GM21447 (cell line): Measurements from ENCODE around the gene AMPD3.
A peak's percentile ranks its signal among the peaks of the same experiment; 100 is the strongest.
"Not testable (repeated sequence)": the region's sequence is repeated elsewhere in the genome, so short reads cannot be mapped to it uniquely, and the experiment has no call there.

ENCODE experiments used
- ATAC-seq: cut with Tn5 transposase; IDR thresholded peaks from one replicate; pipeline ENCODE4 v1.9.1; 2021; ENCODE audit not compliant: unreplicated experiment

AMPD3 gene

GRCh38 chr11:10436683-10437082 is 18.4 kb upstream of the AMPD3 start:
- not testable (repeated sequence) for ATAC-seq

- ATAC-seq = no peak
Measured at GRCh38 chr11:10438458-10438857, 16.6 kb upstream of the AMPD3 start.

- no peak for ATAC-seq
Measured at GRCh38 chr11:10439351-10439750, 15.7 kb upstream of the AMPD3 start.

DNA sequence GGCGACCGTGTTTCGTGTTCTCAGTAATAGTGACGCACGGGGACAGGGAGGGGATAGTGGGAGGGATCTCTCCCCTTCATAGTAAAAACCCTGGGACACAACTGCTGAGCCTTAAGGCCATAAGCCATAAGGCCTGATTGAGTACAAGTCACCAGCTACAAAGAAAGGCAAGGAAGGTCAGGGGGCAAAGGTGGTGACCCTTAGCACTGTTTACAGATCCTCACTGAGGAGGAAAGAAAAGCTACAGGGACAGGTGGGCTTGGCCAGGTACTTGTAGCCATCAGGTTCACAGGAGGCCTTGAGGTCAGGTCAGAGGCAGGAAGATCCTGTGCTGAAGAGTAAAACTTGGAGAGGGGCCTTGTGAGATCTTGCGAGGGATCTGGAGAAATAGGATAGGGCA is 15.1 kb upstream of the AMPD3 start:
- no peak for ATAC-seq

GRCh38 chr11:10440401-10440800 is 14.7 kb upstream of the AMPD3 start:
- ATAC-seq = no peak

- ATAC-seq = no peak
Measured at GRCh38 chr11:10441091-10441490, 14.0 kb upstream of the AMPD3 start.

DNA sequence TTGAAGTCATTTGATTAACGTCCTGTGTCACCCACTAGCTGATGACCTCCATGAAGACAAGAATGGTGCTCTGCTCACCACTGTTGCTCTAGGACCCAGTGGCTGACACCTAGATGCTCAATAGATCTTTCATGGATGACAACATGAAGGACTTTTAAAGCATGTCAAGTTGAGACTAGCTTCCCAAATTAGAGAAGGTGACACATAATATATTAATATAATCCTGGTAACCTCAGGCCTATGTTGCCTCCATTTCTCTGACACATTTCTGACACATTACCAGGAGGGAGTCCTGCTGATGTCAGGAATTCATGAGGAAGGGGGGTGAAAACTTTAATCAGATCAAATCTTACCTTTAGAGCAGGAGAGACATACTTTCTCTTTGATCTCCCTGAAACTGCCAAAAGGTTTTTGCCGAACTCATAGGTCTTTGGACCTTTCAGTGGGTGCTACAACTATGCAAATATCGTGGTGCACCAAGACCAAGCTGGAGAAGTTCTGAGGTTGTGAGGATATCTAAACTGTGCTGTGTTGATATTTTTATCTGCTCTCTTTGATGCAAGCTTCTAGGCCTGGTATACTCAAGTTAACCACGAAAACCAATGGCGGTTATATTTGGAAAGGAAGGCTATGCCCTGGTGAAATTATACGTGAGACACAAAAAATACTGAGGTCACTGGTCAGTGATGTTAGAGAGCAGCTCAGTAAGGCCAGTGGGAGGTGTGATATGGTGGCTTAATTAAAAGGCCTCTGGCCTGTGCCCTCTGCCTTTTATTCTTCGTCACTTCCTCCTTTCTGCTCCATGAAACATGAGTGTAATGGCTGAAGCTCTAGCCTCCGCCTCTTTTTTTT is 13.2 kb upstream of the AMPD3 start:
- ATAC-seq = peak; percentile 97

- ATAC-seq = no peak
Measured at GRCh38 chr11:10443152-10443551, 11.9 kb upstream of the AMPD3 start.

DNA sequence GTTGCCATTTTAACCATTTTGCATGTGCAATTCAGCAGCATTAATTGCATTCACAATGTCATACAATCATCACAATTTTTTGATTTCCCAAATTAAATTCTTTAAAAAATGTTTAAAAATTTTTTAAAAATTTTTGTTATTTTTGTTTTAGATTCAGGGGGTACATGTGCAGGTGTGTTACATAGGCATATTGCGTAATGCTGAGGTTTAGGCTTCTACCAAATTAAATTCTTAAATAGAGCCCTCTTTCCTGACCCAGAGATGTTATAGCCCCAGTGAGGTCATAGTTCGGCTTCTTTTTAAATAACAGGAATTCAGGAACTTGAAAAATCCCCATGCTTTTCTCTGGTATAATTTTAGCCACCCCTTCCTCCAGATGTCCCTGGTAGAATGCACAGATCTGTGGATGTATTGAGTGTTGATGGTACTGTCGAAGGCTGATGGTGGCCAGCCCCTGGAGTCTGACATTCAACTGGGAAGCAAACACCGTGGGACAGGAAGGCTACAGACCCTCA is 11.3 kb upstream of the AMPD3 start:
- no peak for ATAC-seq

GRCh38 chr11:10444725-10445315 is 10.2 kb upstream of the AMPD3 start:
- ATAC-seq = no peak

DNA sequence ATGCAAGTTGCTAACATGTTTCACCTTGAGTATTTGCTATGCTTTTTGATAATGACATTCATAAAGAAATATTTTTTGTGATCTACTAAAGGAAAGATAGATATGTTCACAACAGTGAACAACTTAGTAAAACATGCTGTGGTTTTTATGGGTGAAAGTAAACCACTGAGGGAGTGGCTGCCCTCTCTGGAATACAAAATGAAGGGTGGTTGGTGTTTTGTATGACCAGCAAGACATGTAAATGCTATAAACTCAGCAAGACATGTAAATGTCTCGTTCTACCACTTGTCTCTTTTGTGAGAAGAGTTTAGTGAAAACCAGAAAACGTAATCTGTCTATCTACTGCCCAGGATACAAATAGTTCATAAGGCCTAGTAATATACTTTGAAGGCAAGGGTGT is 7.6 kb upstream of the AMPD3 start:
- ATAC-seq = no peak

GRCh38 chr11:10450462-10451425 is 4.3 kb upstream of the AMPD3 start:
- no peak for ATAC-seq

DNA sequence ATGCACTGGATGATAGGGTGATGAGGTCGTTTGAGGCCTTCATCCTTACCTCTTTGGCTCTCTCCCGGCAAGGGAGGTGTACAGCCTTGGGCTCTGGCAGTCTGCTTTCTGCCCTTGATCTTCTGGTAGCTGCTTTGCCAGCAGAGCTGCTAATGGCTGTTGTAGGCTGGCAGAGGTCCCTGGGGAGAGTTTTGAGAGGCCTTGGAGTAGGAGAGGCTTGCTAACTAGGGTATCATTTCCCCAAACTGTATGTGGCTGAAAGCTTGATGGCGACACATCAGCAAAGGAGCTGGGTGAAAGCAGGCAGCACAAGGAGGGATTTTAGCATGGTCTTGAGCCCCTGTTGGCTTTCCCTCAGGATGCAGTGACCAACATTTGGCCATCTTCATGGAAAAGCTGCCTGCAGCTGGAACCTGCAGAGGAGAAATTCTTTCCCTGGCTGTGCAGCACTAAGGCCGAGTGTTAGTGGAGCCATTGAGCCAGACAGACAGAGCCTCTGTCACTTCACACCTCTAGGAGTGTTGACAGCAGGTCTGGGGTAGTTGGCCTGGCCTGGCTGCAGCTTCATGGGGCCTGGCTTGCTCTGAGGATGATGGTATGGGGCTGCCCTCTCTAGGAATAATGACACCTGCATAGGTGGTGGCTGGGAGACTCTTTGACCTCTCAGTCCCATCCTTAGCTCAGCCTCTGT is 3.5 kb upstream of the AMPD3 start:
- no peak for ATAC-seq

DNA sequence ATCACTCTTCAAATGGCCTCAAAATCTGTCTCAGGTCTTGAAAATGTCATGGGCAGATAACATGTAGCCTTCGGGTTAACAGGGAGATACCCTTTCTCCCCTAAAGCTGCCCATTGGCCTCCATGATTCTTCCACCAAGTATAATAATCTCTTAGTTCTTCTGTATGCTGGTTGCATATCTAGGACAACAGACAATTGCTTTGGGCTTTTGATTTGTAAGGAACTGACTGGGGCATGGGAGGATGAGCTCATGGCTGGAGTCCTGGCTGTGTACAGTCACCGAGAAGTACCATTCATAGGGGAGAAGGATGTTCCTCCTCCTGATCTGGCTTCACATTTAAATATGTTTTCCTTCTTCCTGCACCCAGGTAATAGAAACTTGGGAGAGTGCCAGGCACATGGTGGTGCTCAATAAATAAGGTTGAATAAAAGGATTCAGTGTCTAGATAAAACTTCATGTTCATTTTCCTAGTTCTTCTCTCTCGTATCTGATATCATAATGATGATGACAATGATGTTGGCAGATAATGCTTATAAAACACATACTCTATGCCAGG is 2.8 kb upstream of the AMPD3 start:
- ATAC-seq = no peak

DNA sequence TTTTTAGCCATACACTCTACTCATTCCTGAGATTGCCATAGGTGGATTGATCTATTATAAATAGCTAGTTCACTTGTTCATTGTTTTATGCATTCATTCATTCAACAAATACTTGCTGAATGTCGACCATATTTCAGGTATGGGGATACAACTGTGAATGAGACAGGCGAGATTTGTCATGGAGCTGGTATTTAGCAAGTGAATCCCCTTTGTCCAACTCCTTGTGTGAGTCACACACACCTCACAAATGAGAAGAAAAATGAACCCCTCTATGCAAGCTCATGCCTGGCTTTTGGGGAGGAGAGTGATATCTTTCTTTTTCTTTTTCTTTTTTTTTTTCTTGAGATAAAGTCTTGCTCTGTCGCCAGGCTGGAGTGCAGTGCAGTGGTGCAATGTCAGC is 1.8 kb upstream of the AMPD3 start:
- ATAC-seq = no peak

DNA sequence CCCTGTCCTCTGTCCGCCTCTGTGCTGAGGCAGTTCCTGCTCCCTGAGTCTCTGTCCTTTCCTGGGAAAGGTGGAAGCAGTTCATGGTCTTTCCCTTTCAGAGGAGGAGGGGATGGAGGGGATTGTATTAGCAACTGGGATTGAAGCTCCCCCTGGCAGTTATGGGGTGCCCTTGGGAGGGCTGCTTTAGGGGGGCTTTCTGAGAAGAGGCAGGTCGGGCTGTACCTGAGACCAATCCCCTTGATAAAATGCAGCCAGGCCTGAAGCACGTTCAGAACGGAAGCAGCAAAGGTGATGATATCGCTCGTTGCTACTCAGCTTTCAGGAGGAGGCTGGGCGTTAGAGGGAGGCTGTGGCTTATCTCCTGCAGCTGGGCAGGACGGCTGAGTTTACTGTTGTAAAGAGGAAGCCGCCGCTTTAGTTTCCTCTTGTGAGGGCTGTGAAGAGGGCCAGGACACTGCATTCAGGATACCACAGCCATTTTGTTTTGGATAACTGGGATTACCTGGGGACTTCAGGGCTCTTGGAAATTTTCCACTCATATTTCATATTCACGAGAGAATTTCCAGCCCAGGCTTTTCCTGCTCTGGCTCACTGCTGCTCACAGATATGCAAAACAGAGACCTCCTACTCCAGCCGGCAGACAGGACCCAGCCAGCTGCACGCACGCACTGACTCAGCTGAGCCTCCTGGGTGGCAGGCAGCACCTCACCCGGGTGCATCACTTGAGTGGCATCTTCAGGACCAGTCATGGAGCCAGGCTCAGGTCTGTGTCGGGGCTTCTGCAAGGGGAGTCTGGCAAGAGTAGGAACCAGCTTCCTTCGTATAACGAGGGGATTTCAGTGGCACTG is 798 bp downstream of the AMPD3 start:
- ATAC-seq = peak; percentile 44

DNA sequence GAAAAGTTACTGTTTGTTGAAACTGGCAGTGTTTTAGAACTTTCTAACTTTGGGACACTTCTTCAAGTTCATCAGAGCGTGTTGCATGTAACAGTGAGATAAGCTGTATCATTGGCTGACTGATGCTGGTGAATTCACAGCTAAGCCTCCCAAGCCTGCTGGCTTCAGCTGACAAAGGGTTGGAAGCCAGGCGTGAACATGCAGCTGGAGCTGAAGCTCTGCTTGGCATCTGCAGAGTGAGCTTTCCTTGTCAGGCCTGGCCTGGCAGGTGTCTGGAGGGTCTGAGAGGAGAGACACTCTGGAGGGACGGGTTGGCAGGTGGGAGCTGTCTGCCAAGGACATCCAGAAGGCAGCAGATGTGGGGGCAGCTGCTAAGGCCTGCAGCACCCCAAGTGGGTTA is 1.5 kb downstream of the AMPD3 start:
- no peak for ATAC-seq

DNA sequence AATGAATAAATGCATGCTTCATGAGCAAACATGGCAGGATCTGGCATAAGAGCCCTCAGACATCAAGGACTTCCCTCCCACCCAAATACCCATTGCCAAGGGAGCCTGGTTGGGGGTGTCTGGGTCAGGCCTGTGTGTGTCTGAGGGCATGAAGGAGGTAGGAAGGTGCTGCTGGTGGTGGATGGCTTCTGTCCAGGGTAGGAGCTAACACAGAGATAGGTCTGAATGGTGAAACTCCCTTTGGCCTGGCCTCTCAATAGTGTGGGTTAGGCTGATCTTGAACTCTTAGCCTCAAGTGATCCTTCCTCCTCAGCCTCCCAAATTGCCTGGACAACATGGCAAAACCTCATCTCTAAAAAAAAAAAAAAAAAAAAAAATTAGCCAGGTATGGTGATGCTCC is 2.8 kb downstream of the AMPD3 start:
- ATAC-seq = no peak
